GM12878 (cell line): ENCODE measurements around the gene MAML2.

Experiments used
- MTA3 ChIP-seq: IDR thresholded peaks from 2 replicates; pipeline ENCODE4 v1.6.1; 2012; ENCODE audit warnings: low read length, inconsistent platforms, borderline replicate concordance
- NR2C1 ChIP-seq: fragments of 450-650 bp; IDR thresholded peaks from 2 replicates; pipeline ENCODE4 v1.6.1; 2017; ENCODE audit warnings: antibody characterized with exemption, mild to moderate bottlenecking, moderate library complexity

GRCh38 chr11:96267001-96267495 is 75.9 kb downstream of the MAML2 start:
- no peak for TF ChIP-seq NR2C1
- TF ChIP-seq MTA3 = no peak
